GM18870 (cell line): ENCODE data around the gene SUCO.
"Not testable (repeated sequence)": the region's sequence is repeated elsewhere in the genome, so short reads cannot be mapped to it uniquely, and the experiment has no call there.

Experiments used
- ATAC-seq: cut with Tn5 transposase; IDR thresholded peaks from one replicate; pipeline ENCODE4 v1.9.1; 2021; ENCODE audit warnings: moderate library complexity; ENCODE audit not compliant: unreplicated experiment

The SUCO gene

DNA sequence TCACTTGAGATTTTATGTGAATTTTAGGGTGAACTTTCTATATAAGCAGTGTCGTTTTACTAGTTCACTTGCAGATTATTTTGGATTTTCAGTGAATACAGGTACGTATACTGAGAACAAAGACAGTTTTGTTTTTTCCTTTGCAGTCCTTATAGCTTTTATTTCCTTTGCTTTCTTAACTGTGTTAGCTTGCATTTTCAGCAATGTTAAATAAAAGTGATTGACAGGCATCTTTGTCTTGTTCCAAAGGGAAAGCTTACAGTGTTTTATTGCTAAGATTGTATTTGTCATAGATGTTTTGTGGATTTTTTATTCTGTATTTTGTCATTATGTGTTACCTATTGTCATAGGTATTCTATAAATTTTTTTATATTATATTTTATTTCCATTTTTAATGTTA lies 72.7 kb downstream of the SUCO start:
- ATAC-seq = no peak

DNA sequence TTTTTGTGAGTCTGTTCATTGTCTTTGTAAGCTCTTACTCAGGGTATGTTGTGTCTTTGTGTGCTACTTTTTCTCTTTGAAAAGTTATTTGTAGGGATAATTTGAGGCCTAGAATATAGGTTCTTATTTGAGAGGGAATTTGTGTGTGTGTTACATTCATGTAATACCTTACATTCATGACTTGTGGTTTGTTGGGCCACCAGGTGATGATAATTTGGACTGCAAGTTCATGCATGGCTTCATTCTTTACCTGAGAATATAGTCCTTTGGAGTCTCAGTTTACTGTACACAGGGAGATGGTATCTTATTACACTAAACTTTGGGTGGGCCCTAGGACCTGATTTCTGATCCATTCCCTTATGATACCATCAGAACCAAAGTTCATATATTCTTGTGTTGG lies 74.2 kb downstream of the SUCO start:
- no peak for ATAC-seq

GRCh38 chr1:172608098-172608601 lies 75.2 kb downstream of the SUCO start:
- no peak for ATAC-seq

DNA sequence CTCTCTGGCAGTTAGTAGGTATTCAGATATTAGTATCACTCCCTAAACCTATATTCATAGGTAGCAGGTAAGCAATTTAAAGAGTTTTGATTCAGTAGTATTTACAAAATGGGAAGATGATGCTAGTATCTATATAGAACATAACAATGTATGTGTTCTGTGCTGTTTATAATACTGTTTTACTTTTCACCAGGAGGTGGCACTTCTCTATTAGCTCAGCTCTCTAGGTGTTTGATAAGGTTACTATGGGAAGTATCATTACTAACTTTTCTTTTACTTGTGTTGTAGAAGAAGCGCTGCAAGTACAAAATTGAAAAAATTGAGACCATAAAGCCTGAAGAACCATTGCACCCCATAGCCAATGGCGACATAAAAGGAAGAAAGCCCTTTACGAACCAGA lies 76.6 kb downstream of the SUCO start:
- no peak for ATAC-seq

DNA sequence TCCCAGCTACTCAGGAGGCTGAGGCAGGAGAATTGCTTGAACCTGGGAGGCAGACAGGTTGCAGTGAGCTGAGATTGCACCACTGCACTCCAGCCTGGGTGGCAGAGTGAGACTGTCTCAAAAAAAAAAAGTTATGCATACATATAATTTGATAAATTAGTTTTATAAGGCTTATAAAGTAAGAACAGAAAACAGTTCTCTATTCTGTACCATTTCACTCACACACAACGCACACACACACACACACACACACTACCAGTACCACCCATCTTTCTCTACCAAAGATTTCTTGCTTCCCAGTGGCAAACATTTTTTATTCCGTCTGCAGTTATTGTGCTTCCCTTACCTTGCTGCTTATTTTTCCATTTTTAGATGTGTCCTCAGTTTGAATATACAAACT lies 79.5 kb downstream of the SUCO start:
- no peak for ATAC-seq

DNA sequence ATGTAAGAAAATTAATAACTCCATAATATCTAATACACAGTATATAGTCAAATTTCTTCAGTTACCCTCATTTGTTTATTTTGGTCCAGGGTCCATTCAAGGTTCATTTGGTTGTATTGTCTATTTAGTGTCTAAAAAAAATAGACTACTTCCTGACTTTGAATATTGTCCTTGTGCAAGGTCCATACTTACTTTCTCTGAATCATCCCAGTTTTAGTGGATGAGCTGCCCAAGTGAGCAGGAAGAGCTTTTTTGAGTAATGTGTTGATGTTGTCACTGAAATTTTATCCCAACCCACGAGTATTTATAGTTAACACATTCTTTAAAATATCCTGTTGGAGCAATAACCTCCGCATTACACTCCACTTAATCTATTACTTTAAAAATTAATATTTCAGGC lies 80.3 kb downstream of the SUCO start:
- ATAC-seq = no peak

- no peak for ATAC-seq
These were observed 83.2 kb downstream of the SUCO start for GRCh38 chr1:172616195-172616594.

DNA sequence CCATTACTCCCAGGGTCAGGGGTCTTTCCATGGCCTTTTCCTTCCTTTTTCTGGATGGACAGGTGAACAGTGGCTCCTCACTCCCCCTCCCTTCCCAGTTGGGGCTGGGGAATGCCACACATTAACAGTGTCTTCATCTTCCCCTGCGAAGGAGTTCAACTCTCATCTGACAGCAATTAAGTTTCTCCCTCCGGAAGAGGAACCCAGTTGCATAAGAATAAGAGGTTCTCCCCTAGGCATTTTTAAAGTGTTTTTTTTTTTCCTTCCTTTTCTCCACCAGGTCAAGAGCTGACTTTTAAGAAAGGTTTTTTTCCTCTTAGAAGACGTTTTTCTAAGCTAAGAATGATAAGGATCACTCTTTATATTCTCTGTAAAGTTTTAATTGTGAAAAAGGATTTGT lies 83.7 kb downstream of the SUCO start:
- ATAC-seq = no peak

DNA sequence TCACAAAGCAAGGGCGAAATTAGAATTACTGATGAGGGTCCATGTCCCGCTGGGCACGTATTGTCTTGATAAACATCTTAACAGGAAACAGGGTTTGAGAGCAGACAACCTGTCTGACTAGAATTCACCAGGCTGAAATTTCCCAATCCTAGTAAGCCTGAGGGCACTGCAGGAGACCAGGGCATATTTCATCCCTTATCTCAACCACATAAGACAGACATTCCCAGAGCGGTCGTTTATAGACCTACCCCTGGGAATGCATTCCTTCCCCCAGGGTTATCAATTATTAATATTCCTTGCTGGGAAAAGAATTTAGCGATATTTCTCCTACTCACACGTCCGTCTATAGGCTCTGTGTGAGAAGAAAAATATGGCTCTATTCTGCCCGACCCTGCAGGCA lies 87.7 kb downstream of the SUCO start:
- ATAC-seq = not testable (repeated sequence)

GRCh38 chr1:172622541-172622940 lies 89.6 kb downstream of the SUCO start:
- ATAC-seq = no peak

GRCh38 chr1:172623748-172624147 lies 90.8 kb downstream of the SUCO start:
- no peak for ATAC-seq

- ATAC-seq = no peak
These were observed 93.9 kb downstream of the SUCO start for GRCh38 chr1:172626845-172627244.

- ATAC-seq = no peak
These were observed 94.8 kb downstream of the SUCO start for GRCh38 chr1:172627702-172628101.

GRCh38 chr1:172628401-172628800 lies 95.5 kb downstream of the SUCO start:
- no peak for ATAC-seq

GRCh38 chr1:172629170-172629569 lies 96.2 kb downstream of the SUCO start:
- ATAC-seq = no peak

DNA sequence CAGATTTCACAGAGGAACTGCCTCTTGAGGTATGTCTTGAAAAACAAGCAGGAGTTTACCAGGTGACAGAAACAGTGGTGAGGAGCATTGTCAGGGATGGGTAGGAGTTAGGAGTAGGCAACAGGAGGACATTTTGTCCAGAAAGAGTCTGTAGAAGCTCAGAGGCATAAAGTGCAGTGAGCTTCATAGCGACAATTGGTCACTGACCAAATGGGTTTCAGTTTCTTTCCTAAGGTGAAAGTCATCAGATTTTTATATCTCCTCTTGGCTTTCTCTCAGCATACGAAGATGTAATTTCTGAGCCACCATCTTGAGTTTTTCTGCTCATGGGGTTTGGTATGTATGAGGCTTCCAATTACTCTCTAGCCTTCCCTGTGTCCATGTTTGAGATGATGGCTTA lies 96.7 kb downstream of the SUCO start:
- ATAC-seq = no peak

DNA sequence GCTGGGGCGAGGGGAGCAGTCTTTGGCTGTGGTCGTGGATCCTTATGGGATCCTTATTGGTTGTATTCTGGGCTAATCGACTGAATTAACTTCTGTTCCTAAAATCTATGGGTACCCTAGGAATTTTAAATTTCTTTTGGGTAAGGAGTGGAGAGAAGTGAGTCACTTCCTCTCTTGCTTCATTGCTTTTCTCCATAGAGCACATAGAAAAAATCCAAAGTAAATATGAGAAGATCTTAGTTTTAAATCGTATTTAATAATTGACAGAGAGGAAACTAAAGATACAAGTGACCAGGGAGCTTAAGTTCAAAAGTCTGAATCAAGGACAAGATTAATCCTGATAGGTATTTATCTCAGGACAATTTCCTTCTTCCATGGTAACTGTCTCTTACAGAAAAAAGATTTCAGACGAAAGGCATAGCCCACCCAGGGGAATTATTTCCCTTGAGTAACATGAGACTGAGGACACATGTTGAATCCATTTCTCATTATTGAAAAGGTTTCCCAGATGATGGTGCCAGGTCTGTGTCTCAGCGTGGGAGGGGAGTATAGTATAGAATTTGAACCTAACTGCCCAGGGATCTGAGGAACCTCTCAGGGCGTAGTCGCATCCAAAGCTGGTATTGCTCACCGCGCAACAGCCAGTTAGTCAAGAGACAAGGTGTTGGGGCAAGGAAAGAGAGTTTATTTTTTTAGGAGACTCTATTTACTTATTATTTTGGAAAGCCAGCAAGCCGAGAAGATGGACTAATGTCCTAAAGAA lies 97.3 kb downstream of the SUCO start:
- ATAC-seq = no peak

DNA sequence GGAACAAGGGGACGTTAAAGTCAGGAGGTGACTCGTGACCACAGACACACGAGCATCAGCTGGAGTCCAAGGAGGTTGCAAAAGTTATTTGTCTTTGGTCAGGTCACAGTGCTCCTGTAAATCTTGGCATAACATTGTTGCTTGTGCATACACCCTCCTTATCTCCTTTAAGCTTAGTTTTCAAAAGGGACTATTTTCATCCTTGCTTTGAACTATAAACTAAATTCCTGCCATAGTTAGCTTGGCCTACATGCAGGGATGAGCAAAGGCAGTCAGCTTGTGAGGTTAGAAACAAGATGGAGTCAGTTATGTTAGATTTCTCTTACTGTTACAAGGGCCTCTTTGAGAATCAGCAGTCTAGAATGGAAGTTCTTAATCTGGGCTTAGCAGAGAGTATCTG lies 97.9 kb downstream of the SUCO start:
- ATAC-seq = no peak

GRCh38 chr1:172637522-172637921 lies 104.6 kb downstream of the SUCO start:
- no peak for ATAC-seq

- no peak for ATAC-seq
These were observed 105.3 kb downstream of the SUCO start for GRCh38 chr1:172638249-172638648.

GRCh38 chr1:172638885-172639831 lies 106.2 kb downstream of the SUCO start:
- ATAC-seq = no peak

- ATAC-seq = no peak
These were observed 107.2 kb downstream of the SUCO start for GRCh38 chr1:172640111-172640510.
